H9 (cell line): ENCODE data around the gene GPS1. TPM values are rescaled to one million over a fixed set of nuclear protein-coding genes. Genes with fewer than 3 reads are reported as not detected.
A peak's percentile ranks its signal among the peaks of the same experiment; 100 is the strongest.

Experiments used
- DNase-seq: peaks from one replicate; pipeline ENCODE4 v3.0.0-alpha.2; 2017
- H2AFZ ChIP-seq: one replicate; pipeline ENCODE4 v1.6.1; 2013; ENCODE audit warnings: mild to moderate bottlenecking, low read length, control low read depth, moderate library complexity
- H2AK5ac ChIP-seq: 2 replicates; pipeline ENCODE4 v1.6.1; 2013; ENCODE audit warnings: low read length, control low read depth, mixed read lengths; ENCODE audit not compliant: insufficient read length
- H2BK120ac ChIP-seq: one replicate; pipeline ENCODE4 v1.6.1; 2013; ENCODE audit warnings: low read depth, mild to moderate bottlenecking, low read length, control low read depth, inconsistent platforms; ENCODE audit not compliant: poor library complexity, severe bottlenecking
- H2BK12ac ChIP-seq: 2 replicates; pipeline ENCODE4 v1.6.1; 2013; ENCODE audit warnings: low read length, control low read depth, mixed read lengths, low read depth; ENCODE audit not compliant: insufficient read length
- H2BK15ac ChIP-seq: 2 replicates; pipeline ENCODE4 v1.6.1; 2013; ENCODE audit warnings: low read depth, low read length, control low read depth
- H2BK20ac ChIP-seq: one replicate; pipeline ENCODE4 v1.6.1; 2013; ENCODE audit warnings: low read depth, mild to moderate bottlenecking, low read length, control low read depth, inconsistent platforms; ENCODE audit not compliant: poor library complexity, severe bottlenecking
- H2BK5ac ChIP-seq: 2 replicates; pipeline ENCODE4 v1.6.1; 2013; ENCODE audit warnings: low read length, control low read depth, mixed read lengths; ENCODE audit not compliant: insufficient read length
- H3K14ac ChIP-seq: 2 replicates; pipeline ENCODE4 v1.6.1; 2013; ENCODE audit warnings: low read length, control low read depth; ENCODE audit not compliant: insufficient read depth
- H3K18ac ChIP-seq: 2 replicates; pipeline ENCODE4 v1.6.1; 2013; ENCODE audit warnings: low read depth, mild to moderate bottlenecking, mixed read lengths, low read length, control low read depth; ENCODE audit not compliant: insufficient read length
- H3K23ac ChIP-seq: 2 replicates; pipeline ENCODE4 v1.6.1; 2013; ENCODE audit warnings: low read length, control low read depth, mixed read lengths, low read depth; ENCODE audit not compliant: insufficient read length
- H3K23me2 ChIP-seq: 2 replicates; pipeline ENCODE4 v1.6.1; 2013; ENCODE audit warnings: low read depth, mild to moderate bottlenecking, mixed read lengths, low read length, control low read depth; ENCODE audit not compliant: insufficient read length, poor library complexity, severe bottlenecking
- H3K27ac ChIP-seq: 2 replicates; pipeline ENCODE4 v1.5.1; 2013; ENCODE audit warnings: low read length, control low read depth, mixed read lengths, low read depth; ENCODE audit not compliant: insufficient read length
- H3K27me3 ChIP-seq: 2 replicates; pipeline ENCODE4 v1.6.1; 2013; ENCODE audit warnings: low read length, control low read depth, inconsistent platforms; ENCODE audit not compliant: insufficient read depth
- H3K4ac ChIP-seq: 2 replicates; pipeline ENCODE4 v1.6.1; 2013; ENCODE audit warnings: low read depth, mild to moderate bottlenecking, control low read depth, inconsistent platforms, low read length, moderate library complexity
- H3K4me1 ChIP-seq: 2 replicates; pipeline ENCODE4 v1.6.1; 2013; ENCODE audit warnings: low read length, control low read depth, inconsistent platforms; ENCODE audit not compliant: insufficient read depth
- H3K4me2 ChIP-seq: 2 replicates; pipeline ENCODE4 v1.6.1; 2013; ENCODE audit warnings: low read length, control low read depth, mixed read lengths; ENCODE audit not compliant: insufficient read length, insufficient read depth
- H3K56ac ChIP-seq: 2 replicates; pipeline ENCODE4 v1.6.1; 2013; ENCODE audit warnings: low read depth, mild to moderate bottlenecking, mixed read lengths, low read length, control low read depth; ENCODE audit not compliant: insufficient read length
- H3K79me1 ChIP-seq: 2 replicates; pipeline ENCODE4 v1.6.1; 2013; ENCODE audit warnings: low read depth, mild to moderate bottlenecking, moderate library complexity, low read length, control low read depth, inconsistent platforms; ENCODE audit not compliant: insufficient read depth, poor library complexity, severe bottlenecking
- H3K79me2 ChIP-seq: 2 replicates; pipeline ENCODE4 v1.6.1; 2013; ENCODE audit warnings: low read length, control low read depth, inconsistent platforms; ENCODE audit not compliant: insufficient read depth
- H3K9ac ChIP-seq: 2 replicates; pipeline ENCODE4 v1.6.1; 2013; ENCODE audit warnings: low read length, control low read depth, mixed read lengths; ENCODE audit not compliant: insufficient read length; ENCODE audit errors: extremely low read depth
- H3K9me3 ChIP-seq: one replicate; pipeline ENCODE4 v1.6.1; 2013; ENCODE audit warnings: low read depth, low read length, inconsistent platforms; ENCODE audit not compliant: control insufficient read depth
- H3T11ph ChIP-seq: one replicate; pipeline ENCODE4 v1.6.1; 2013; ENCODE audit warnings: mild to moderate bottlenecking, low read length, control low read depth, inconsistent platforms
- H4K20me1 ChIP-seq: one replicate; pipeline ENCODE4 v1.6.1; 2013; ENCODE audit not compliant: control insufficient read depth, insufficient read length, insufficient read depth
- H4K5ac ChIP-seq: 2 replicates; pipeline ENCODE4 v1.6.1; 2013; ENCODE audit warnings: low read depth, mild to moderate bottlenecking, mixed read lengths, low read length, control low read depth; ENCODE audit not compliant: insufficient read length
- H4K8ac ChIP-seq: replicated peaks from 2 replicates; pipeline ENCODE4 v1.6.1; 2013; ENCODE audit warnings: low read length, control low read depth, mixed read lengths, low read depth; ENCODE audit not compliant: insufficient read length
- H4K91ac ChIP-seq: 2 replicates; pipeline ENCODE4 v1.6.1; 2013; ENCODE audit warnings: low read depth, mild to moderate bottlenecking, moderate library complexity, mixed read lengths, low read length, control low read depth; ENCODE audit not compliant: insufficient read length
- H3K27ac Mint-ChIP-seq, 3 experiments: 2 replicates in 2 of 3; 3 replicates in 1 of 3; pipeline ENCODE4 v1.8.0; 2020 to 2021; ENCODE audit warnings: mixed read lengths in 3 of 3, mild to moderate bottlenecking in 1 of 3, moderate library complexity in 1 of 3
- H3K27me3 Mint-ChIP-seq: 2 replicates; pipeline ENCODE4 v1.8.0; 2021; ENCODE audit warnings: low read depth, mild to moderate bottlenecking, moderate library complexity, mixed read lengths
- H3K36me3 Mint-ChIP-seq, 3 experiments: 2 replicates in 2 of 3; 3 replicates in 1 of 3; pipeline ENCODE4 v1.8.0; 2020 to 2021; ENCODE audit warnings: low read depth in 3 of 3, mixed read lengths in 3 of 3; ENCODE audit not compliant: insufficient read depth in 1 of 3
- H3K4me1 Mint-ChIP-seq, 2 experiments: 2 replicates each; pipeline ENCODE4 v1.8.0; 2020; ENCODE audit warnings: mixed read lengths in 2 of 2
- H3K4me3 Mint-ChIP-seq, 2 experiments: 2 replicates in 1 of 2; 3 replicates in 1 of 2; pipeline ENCODE4 v1.8.0; 2020 to 2021; ENCODE audit warnings: mild to moderate bottlenecking in 2 of 2, mixed read lengths in 2 of 2, moderate library complexity in 1 of 2
- H3K9me3 Mint-ChIP-seq, 2 experiments: 2 replicates in 1 of 2; 3 replicates in 1 of 2; pipeline ENCODE4 v1.8.0; 2020; ENCODE audit warnings: mild to moderate bottlenecking in 2 of 2, mixed read lengths in 2 of 2, moderate library complexity in 1 of 2
- WGBS: extraction: QIAGEN DNeasy Blood & Tissue Kit; methylation state at CpG from one replicate; pipeline ENCODE4 v1.1.7; 2013; ENCODE audit warnings: missing lambda C conversion rate, low lambda C conversion rate, mixed read lengths; ENCODE audit not compliant: insufficient read length; ENCODE audit errors: extremely low coverage; 5-methylcytosine and 5-hydroxymethylcytosine counted together
- total RNA-seq: library from RNA; stranded (reverse); gene quantifications from 2 replicates; pipeline ENCODE4 v1.2.1, GENCODE V29; 2021
- TF ChIP-seq, protein P1 (sequence below): fragments of 200-600 bp; sonication (generic); conservative IDR thresholded peaks from 3 replicates; pipeline ENCODE4 v1.8.0; 2021; ENCODE audit warnings: antibody characterized with exemption, mild to moderate bottlenecking

Gene GPS1
- total RNA-seq, 1 experiment from 2014 or later: 164 TPM

GRCh38 chr17:82101301-82101715 lies 49.6 kb downstream of the GPS1 start:
- no peak for DNase-seq
- H3K36me3 Mint-ChIP-seq: peaks cover 0 to 5% (median 4%) of the 10 kb centered on the region in 3 experiments; a peak in 4 of 7 replicates
- peaks cover 35 to 68% of the 10 kb centered on the region in 2 experiments for H3K4me1 Mint-ChIP-seq
- H3K23ac ChIP-seq: no peak overlapping the region
- no peak overlapping the region for H2BK20ac ChIP-seq
- no peaks in the 10 kb centered on the region for H3K9me3 ChIP-seq
- H3K27me3 Mint-ChIP-seq: peaks cover 3% of the 10 kb centered on the region; the same call in 1 of the 2 replicates
- H3K79me1 ChIP-seq: peaks cover 2% of the 10 kb centered on the region
- no peak overlapping the region for H3K9ac ChIP-seq
- H4K8ac ChIP-seq: no peak overlapping the region
- H2BK15ac ChIP-seq: no peak overlapping the region
- H3K79me2 ChIP-seq: peaks cover 10% of the 10 kb centered on the region; the same call in 1 of the 2 replicates
- no peak overlapping the region for H3K56ac ChIP-seq
- no peak overlapping the region for H3K14ac ChIP-seq
- no peaks in the 10 kb centered on the region; the same call in 1 of the 2 replicates for H3K4me1 ChIP-seq
- no peak overlapping the region for H2BK120ac ChIP-seq
- TF ChIP-seq, protein P1, sequence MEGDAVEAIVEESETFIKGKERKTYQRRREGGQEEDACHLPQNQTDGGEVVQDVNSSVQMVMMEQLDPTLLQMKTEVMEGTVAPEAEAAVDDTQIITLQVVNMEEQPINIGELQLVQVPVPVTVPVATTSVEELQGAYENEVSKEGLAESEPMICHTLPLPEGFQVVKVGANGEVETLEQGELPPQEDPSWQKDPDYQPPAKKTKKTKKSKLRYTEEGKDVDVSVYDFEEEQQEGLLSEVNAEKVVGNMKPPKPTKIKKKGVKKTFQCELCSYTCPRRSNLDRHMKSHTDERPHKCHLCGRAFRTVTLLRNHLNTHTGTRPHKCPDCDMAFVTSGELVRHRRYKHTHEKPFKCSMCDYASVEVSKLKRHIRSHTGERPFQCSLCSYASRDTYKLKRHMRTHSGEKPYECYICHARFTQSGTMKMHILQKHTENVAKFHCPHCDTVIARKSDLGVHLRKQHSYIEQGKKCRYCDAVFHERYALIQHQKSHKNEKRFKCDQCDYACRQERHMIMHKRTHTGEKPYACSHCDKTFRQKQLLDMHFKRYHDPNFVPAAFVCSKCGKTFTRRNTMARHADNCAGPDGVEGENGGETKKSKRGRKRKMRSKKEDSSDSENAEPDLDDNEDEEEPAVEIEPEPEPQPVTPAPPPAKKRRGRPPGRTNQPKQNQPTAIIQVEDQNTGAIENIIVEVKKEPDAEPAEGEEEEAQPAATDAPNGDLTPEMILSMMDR: no peak
- no peaks in the 10 kb centered on the region for H3K27me3 ChIP-seq
- H4K20me1 ChIP-seq: no peaks in the 10 kb centered on the region
- no CpG with 5 or more reads among the region's 10 CpGs for WGBS
- H3K9me3 Mint-ChIP-seq: no peaks in the 10 kb centered on the region
- no peak overlapping the region for H3K4me3 Mint-ChIP-seq
- no peak overlapping the region for H3K4ac ChIP-seq
- H4K5ac ChIP-seq: no peak overlapping the region
- no peak overlapping the region for H2AK5ac ChIP-seq
- H3K18ac ChIP-seq: no peak overlapping the region
- H2BK12ac ChIP-seq: no peak overlapping the region
- peak overlapping the region in 1 of 3 experiments; percentile 76; a peak in 3 of 7 replicates for H3K27ac Mint-ChIP-seq
- peaks cover 9% of the 10 kb centered on the region for H3K23me2 ChIP-seq
- no peak overlapping the region for H2AFZ ChIP-seq
- no peak overlapping the region for H3K4me2 ChIP-seq
- H4K91ac ChIP-seq: no peak overlapping the region
- H3K27ac ChIP-seq: no peak overlapping the region
- no peak overlapping the region for H2BK5ac ChIP-seq
- no peak overlapping the region for H3T11ph ChIP-seq
